Measurements from ENCODE around the gene NEMP2.

NEMP2 gene

GRCh38 chr2:190458352-190459107 is 76.0 kb downstream of the NEMP2 start:
- in situ Hi-C loops (cut with MboI; ENCODE audit: low sequenced_read_pairs): no loop called here

DNA sequence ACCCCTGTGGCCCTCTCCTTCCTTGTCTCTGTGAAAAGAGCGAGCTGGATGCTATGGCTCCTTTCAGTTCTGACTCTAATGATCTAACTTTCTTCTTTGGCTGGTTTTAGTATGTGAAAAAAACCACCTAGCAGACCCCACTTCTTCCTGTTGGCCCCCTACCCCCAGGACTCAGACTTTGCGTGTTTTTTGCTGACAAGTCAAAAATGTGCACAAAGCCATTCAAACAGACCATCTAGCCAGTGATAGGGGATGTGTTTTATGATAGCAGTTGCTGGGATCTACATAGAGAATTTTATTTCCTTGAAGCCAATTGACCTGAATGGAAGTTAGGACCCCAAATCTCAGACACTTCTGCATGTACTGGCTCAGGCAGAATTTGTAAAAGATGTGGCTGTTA is 77.3 kb downstream of the NEMP2 start:
- in situ Hi-C loops (cut with MboI; ENCODE audit: low sequenced_read_pairs): no loop called here

GRCh38 chr2:190456833-190457232 is 77.7 kb downstream of the NEMP2 start:
- in situ Hi-C loops (cut with MboI; ENCODE audit: low sequenced_read_pairs): no loop called here

DNA sequence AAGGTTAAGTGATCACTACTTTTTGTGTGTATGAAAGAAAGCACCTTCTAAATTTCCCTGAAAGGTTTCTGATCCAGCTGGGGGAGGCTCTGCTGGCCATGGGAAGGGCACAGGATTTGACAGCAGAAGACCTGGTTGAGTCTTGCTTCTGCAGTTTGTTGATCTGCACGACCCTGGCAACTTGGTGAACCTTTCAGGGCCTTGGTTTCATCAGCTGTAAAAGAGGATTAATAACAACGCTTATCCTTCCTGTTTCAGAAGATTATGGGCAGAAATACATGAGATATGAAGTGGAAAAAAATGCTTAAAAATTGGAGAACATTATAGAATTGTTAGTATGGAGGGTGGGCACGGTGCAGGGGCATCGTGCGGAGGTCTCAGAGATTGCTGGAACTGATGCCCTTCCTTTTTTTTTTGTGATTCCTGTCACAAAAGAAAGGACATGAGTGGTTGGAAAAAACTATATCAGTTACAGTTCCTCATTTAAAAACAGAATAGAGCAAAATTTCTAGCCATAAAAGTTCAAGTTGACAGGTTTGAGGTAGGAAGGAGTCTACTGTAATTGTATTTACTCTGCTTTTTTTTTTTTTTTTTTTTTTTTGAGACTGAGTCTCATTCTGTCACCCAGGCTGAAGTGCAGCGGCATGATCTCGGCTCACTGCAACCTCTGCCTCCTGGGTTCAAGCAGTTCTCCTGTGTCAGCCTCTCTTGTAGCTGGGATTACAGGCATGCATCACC is 79.0 kb downstream of the NEMP2 start:
- in situ Hi-C loops (cut with MboI; ENCODE audit: low sequenced_read_pairs): no loop called here

GRCh38 chr2:190454795-190455194 is 79.7 kb downstream of the NEMP2 start:
- in situ Hi-C loops (cut with MboI; ENCODE audit: low sequenced_read_pairs): no loop called here
